Measurements from ENCODE around the gene HLA-DRB1.
A peak's percentile ranks its signal among the peaks of the same experiment; 100 is the strongest.

The HLA-DRB1 gene

DNA sequence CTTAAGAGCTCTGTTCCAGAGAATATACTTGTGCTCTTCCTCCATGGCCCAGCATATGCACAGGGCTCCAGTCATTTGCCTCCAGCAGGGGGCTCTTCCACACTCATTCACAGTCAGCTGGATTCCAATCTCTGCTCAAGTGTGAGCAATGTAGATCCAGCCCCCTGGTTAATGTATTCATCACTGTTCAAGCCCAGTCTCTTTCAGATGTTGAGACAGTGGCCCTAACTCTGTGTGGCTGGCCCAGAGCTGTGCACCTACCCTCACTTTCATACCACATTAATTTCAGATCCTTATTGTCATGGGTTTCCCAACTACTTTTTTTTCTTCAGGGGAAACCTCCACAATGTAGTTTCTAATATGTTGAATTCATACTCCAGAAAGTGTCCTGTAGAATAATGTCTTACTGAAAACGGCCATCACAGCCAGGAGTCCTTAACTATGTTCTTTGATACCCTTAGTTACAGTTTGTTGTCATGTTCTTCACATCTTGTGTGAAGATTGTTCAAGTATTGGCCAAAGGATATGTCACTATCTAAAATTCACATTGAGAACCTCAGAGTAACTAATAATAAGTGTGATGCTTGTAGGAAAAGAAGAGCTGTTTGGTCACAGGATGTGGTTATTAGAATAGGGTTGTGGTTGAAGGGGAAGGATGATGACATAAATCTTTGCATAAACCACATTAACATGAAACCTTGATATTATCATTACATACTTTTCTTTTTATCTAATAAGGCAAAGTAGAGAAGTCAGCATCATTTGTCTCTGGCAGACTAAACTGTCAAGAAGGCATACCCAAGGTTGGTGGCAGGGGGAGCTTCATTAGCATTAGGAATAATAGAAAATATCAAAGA, 33.1 kb upstream of the HLA-DRB1 start:
- Histone ChIP-seq H3K27me3 (ENCODE audit: insufficient read depth, low read length) (no peaks in the 10 kb centered on the region), H3K9me3 (ENCODE audit: insufficient read depth, low read depth, low read length) (no peaks in the 10 kb centered on the region), H3K4me1 (ENCODE audit: insufficient read depth, low read length) (no peaks in the 10 kb centered on the region), H3K4me3 (ENCODE audit: low read length) (no peak overlapping the region), H3K27ac (ENCODE audit: low read length) (no peak overlapping the region), H3K9ac (ENCODE audit: low read depth, low read length) (no peak overlapping the region), H3K36me3 (ENCODE audit: insufficient read depth, low read depth, low read length) (no peaks in the 10 kb centered on the region)

DNA sequence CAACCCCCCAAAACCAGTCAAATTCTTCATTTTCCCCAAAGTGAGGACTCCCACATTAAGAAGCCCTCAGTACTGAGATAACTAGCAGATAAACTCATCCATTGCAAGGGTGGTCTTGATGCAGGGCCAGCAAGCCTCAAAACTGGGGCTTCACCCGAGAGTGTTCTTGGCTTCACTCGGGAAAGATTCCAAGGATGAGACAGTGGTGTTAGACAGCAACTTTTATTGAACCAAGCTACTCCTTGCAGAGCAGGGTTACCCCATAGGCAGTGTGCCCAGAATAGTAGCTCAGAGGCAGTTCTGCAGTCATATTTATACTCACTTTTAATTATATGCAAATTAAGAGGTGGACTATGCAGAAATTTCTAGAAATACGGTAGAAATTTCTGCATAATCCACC, 31.7 kb upstream of the HLA-DRB1 start:
- Histone ChIP-seq H3K27me3 (ENCODE audit: insufficient read depth, low read length) (no peaks in the 10 kb centered on the region), H3K9ac (ENCODE audit: low read depth, low read length) (no peak overlapping the region), H3K36me3 (ENCODE audit: insufficient read depth, low read depth, low read length) (no peaks in the 10 kb centered on the region), H3K9me3 (ENCODE audit: insufficient read depth, low read depth, low read length) (no peaks in the 10 kb centered on the region), H3K27ac (ENCODE audit: low read length) (no peak overlapping the region), H3K4me3 (ENCODE audit: low read length) (no peak overlapping the region), H3K4me1 (ENCODE audit: insufficient read depth, low read length) (no peaks in the 10 kb centered on the region)

DNA sequence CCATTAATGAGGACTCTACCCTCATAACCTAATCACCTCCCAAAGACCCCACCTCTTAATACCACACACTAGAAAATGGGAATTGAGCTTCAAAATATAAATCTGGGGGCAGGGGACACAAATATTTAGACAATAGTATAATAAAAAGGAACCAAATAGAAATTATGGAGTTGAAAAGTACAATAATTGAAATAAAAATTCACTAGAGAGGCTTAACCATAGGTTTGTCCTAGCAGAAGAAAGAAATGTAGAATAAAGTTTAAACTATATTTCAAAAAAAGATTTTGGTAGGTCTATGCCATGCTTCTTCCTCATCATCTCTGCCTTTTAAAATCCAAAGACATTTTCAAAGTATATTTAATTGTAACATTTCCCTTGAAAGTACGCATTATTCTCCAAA, 28.1 kb upstream of the HLA-DRB1 start:
- Histone ChIP-seq H3K27ac (ENCODE audit: low read length) (no peak overlapping the region), H3K9me3 (ENCODE audit: insufficient read depth, low read depth, low read length) (no peaks in the 10 kb centered on the region), H3K9ac (ENCODE audit: low read depth, low read length) (no peak overlapping the region)

DNA sequence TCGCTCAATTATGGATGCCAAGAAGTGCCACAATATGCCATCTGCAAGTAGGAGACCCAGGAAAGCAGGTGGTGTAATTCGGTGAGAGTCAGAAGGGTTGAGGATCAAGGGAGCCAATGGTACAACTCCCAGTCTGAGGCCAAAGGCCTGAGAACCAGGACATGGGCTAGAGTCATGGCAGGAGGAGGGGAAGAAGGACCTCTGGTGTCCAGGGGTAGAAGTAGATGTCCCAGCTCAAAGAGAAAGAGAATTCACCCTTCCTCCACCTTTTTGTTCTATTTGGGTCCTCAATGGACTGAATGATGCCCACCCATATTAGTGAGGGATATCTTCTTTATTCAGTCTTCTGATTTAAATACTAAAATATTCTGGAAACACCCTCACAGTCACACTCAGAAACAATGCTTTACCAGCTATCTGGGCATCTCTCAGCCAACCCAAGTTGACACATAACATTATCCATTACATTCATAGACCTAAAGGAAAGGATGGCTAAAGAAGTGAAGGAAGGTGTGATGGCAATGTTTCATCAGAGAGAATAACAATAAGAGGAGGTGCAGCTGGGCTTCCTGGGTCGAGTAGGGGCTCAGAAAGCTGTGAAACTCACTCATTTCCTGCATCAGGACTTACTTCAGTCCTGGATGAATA, 26.4 kb upstream of the HLA-DRB1 start:
- H3K27me3 ChIP-seq (ENCODE audit: insufficient read depth, low read length), result no peaks in the 10 kb centered on the region
- H3K9ac ChIP-seq (ENCODE audit: low read depth, low read length), result no peak overlapping the region
- no peak overlapping the region for H3K27ac ChIP-seq (ENCODE audit: low read length)
- H3K9me3 ChIP-seq (ENCODE audit: insufficient read depth, low read depth, low read length), result no peaks in the 10 kb centered on the region
- H3K4me1 ChIP-seq (ENCODE audit: insufficient read depth, low read length), result no peaks in the 10 kb centered on the region
- no peaks in the 10 kb centered on the region for H3K36me3 ChIP-seq (ENCODE audit: insufficient read depth, low read depth, low read length)
- H3K4me3 ChIP-seq (ENCODE audit: low read length), result no peak overlapping the region

More for the DNA sequence above, 28.1 kb upstream of the HLA-DRB1 start:
- no peaks in the 10 kb centered on the region for H3K36me3 ChIP-seq (ENCODE audit: insufficient read depth, low read depth, low read length)
- H3K4me3 ChIP-seq (ENCODE audit: low read length), result no peak overlapping the region
- H3K27me3 ChIP-seq (ENCODE audit: insufficient read depth, low read length), result no peaks in the 10 kb centered on the region
- H3K4me1 ChIP-seq (ENCODE audit: insufficient read depth, low read length), result no peaks in the 10 kb centered on the region

DNA sequence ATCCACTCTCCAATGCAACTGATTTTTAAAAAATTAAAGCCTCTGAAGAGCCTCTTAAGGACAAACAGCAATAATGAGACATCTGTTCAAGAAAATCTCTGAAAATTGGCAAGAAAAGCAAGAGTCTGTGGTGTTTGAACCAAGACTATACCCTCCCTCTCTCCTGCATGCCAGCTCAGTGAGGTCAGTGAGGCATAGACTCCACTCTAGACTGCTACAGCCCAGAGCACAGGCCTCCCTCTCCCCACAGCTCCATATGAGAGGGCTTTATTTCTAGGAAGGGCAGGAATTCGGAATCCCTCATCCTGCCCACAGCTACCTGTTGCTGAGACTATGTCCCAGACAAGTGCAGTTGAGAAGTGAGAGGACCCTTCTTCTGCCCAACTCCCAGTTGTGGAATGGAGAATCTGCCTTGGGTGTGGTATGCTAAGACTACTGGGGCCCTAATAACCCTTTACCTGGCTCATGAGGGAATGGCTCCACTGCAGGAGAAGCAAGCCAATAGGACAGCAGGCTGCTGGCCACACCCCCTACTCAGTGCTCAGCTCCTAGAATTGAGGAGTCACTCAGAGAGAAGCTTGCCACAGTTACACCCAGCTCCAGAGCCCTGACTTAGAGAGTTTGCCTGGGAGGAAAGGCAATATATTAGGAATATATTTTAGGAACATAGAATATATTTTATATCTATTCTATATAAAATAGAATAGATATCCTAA, 24.9 kb upstream of the HLA-DRB1 start:
- Histone ChIP-seq H3K4me3 (ENCODE audit: low read length) (no peak overlapping the region), H3K9ac (ENCODE audit: low read depth, low read length) (no peak overlapping the region), H3K9me3 (ENCODE audit: insufficient read depth, low read depth, low read length) (no peaks in the 10 kb centered on the region), H3K36me3 (ENCODE audit: insufficient read depth, low read depth, low read length) (no peaks in the 10 kb centered on the region), H3K27ac (ENCODE audit: low read length) (no peak overlapping the region), H3K4me1 (ENCODE audit: insufficient read depth, low read length) (no peaks in the 10 kb centered on the region; the same call in 1 of the 2 replicates), H3K27me3 (ENCODE audit: insufficient read depth, low read length) (no peaks in the 10 kb centered on the region)

DNA sequence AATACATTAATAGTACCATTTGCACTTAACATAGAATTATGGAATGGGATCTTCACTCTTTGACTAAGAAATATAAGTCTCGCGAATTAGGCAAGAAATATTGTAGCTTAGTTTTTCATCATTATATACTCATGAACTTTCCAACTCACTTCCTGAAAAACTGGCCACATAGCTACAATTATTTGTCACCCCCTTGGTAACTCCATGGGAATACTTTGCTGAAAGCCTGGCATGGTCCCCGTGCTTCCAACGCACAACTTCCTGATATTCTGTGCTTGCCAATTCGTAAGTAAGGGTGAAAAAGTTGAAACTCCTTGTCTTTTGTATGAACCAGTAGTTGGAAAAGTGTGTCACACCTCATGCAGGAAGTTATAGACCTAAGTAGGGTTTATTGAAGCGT, 23.8 kb upstream of the HLA-DRB1 start:
- no peaks in the 10 kb centered on the region for H3K27me3 ChIP-seq (ENCODE audit: insufficient read depth, low read length)
- H3K9me3 ChIP-seq (ENCODE audit: insufficient read depth, low read depth, low read length), result no peaks in the 10 kb centered on the region
- no peaks in the 10 kb centered on the region; the same call in 1 of the 2 replicates for H3K4me1 ChIP-seq (ENCODE audit: insufficient read depth, low read length)
- H3K4me3 ChIP-seq (ENCODE audit: low read length), result no peak overlapping the region
- no peak overlapping the region for H3K27ac ChIP-seq (ENCODE audit: low read length)
- H3K9ac ChIP-seq (ENCODE audit: low read depth, low read length), result no peak overlapping the region
- no peaks in the 10 kb centered on the region for H3K36me3 ChIP-seq (ENCODE audit: insufficient read depth, low read depth, low read length)

DNA sequence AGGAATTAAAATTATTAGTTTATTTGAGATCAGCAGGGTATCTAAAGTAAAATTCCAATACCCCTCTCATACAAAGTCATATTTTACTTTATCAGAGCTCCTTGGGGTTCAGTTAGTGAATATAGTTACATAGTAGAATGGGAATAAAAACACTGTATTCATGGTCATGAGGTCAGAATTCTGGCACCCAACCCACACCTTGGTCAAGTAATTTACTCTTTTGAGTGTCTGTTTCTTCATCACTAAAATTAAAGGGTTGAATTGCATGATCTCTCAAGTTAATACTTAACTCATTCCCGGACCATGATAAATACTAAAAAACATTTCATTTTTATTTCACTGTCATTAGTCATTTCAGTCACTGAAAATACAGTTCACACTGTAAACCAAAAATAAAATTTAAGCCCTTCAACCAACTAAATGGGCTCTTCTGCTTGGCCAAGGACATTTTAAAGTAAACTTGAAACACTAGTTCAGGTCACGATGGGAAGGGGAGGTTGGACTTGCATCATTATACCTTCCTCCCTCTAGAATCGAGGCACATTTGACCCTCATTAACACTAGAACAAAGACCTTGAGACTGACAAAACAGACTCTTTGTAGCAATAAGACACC, 21.1 kb upstream of the HLA-DRB1 start:
- no peak overlapping the region for H3K27ac ChIP-seq (ENCODE audit: low read length)
- H3K36me3 ChIP-seq (ENCODE audit: insufficient read depth, low read depth, low read length), result no peaks in the 10 kb centered on the region
- H3K9ac ChIP-seq (ENCODE audit: low read depth, low read length), result no peak overlapping the region
- H3K4me1 ChIP-seq (ENCODE audit: insufficient read depth, low read length), result no peaks in the 10 kb centered on the region; the same call in 1 of the 2 replicates
- H3K9me3 ChIP-seq (ENCODE audit: insufficient read depth, low read depth, low read length), result no peaks in the 10 kb centered on the region
- H3K27me3 ChIP-seq (ENCODE audit: insufficient read depth, low read length), result no peaks in the 10 kb centered on the region
- H3K4me3 ChIP-seq (ENCODE audit: low read length), result no peak overlapping the region

DNA sequence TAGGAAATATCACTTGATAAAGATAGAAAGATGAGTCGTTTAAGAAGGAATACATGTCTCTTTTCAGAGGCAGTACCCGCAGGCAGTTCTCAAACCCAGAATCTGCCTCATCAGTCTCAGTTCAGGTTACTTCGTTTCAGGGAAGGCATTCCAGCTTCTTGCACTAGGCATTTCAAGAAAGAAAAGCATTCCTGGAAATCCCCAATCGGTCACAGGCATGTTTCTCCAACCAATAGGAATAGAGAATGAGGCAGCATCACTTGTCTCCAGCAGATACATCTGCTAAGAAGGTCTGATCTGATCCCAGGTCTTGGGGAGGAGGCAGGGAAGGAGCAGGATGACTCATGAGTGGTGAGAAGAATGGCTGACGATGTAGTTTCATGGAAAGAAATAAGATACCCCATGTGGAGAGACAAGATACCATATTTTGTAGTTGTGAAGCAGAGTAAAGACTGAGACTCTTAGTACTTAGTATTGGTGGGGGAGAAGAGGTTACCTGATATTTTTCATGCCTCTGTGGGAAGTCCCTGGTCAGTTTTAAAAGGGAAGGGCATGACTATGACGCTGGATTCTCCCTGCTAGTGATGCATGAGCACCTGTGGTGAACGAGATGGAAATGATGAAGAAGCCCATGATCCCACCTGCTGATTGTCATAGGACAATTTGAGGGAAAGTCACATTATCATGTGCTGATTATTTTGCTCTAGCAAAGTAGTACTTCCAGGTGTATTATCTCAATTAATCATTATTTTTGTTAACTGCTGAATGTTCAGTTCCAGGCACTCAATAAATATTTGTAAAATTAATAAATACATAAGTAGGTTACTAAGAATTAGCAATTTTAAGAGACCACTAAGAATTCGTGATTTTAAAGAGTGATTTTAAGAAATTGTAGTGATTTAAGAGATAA, 20.3 kb upstream of the HLA-DRB1 start:
- H3K9ac ChIP-seq (ENCODE audit: low read depth, low read length), result peak overlapping the region; percentile 58; the same call in 1 of the 2 replicates
- H3K27me3 ChIP-seq (ENCODE audit: insufficient read depth, low read length), result no peaks in the 10 kb centered on the region
- peak overlapping the region; percentile 70 for H3K4me3 ChIP-seq (ENCODE audit: low read length)
- H3K36me3 ChIP-seq (ENCODE audit: insufficient read depth, low read depth, low read length), result no peaks in the 10 kb centered on the region
- no peak overlapping the region for H3K27ac ChIP-seq (ENCODE audit: low read length)
- no peaks in the 10 kb centered on the region for H3K9me3 ChIP-seq (ENCODE audit: insufficient read depth, low read depth, low read length)
- no peaks in the 10 kb centered on the region; the same call in 1 of the 2 replicates for H3K4me1 ChIP-seq (ENCODE audit: insufficient read depth, low read length)

DNA sequence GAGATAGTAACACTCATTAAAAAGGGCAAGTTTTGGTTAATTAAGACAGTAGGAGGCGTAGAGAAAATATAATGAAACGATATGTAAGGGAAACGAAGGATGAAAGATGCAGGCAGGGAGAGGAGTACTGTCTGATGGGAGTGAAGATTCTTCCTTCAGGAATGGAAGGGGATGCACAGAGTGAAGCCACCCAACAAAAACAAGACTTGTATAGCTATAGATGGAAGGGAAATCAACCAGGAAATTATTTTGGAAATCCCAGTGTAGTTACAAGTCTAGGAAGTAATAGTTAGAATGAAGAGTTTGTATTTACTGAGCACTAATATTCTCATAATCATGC, 19.7 kb upstream of the HLA-DRB1 start:
- no peaks in the 10 kb centered on the region for H3K27me3 ChIP-seq (ENCODE audit: insufficient read depth, low read length)
- no peaks in the 10 kb centered on the region; the same call in 1 of the 2 replicates for H3K4me1 ChIP-seq (ENCODE audit: insufficient read depth, low read length)
- peak overlapping the region; percentile 45; the same call in 1 of the 2 replicates for H3K9ac ChIP-seq (ENCODE audit: low read depth, low read length)
- no peak overlapping the region for H3K27ac ChIP-seq (ENCODE audit: low read length)
- no peaks in the 10 kb centered on the region for H3K36me3 ChIP-seq (ENCODE audit: insufficient read depth, low read depth, low read length)
- H3K9me3 ChIP-seq (ENCODE audit: insufficient read depth, low read depth, low read length), result no peaks in the 10 kb centered on the region
- no peak overlapping the region for H3K4me3 ChIP-seq (ENCODE audit: low read length)

DNA sequence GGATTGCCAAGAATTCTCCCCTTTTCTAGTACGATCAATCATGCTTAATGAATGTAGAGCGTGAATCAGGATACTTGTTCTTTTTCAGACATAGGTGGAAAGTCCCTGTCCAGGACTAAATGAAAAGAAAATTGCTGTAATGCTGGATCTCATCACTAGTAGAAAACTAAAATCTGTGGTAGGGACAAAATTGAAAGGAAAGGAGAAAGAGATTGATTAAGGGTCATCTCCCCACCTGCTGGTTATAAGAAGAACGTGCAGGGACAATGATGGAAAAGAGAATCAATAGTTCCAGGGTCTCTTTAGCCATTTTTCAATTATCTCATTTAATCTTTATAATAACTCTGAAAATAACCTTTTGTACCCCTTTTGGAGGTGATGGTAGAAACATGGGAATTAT, 18.7 kb upstream of the HLA-DRB1 start:
- Histone ChIP-seq H3K4me3 (ENCODE audit: low read length) (no peak overlapping the region), H3K27ac (ENCODE audit: low read length) (no peak overlapping the region), H3K9ac (ENCODE audit: low read depth, low read length) (no peak overlapping the region)

DNA sequence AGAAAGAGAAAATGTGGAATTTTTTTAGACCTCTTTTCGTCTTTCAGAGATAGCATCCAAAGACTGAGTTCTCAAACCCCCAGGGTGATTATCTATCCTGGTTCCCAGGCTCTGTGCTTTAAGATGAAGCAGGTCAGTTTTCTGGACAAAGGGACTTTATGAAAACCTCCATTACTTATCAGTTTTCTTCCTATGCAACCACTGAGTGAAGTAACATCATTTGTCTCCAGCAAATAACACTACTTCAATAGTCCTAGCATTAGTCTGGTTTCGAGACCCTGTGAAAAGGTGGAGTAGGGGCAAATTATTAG, 18.3 kb upstream of the HLA-DRB1 start:
- Histone ChIP-seq H3K9me3 (ENCODE audit: insufficient read depth, low read depth, low read length) (no peaks in the 10 kb centered on the region), H3K4me1 (ENCODE audit: insufficient read depth, low read length) (no peaks in the 10 kb centered on the region; the same call in 1 of the 2 replicates), H3K4me3 (ENCODE audit: low read length) (no peak overlapping the region), H3K36me3 (ENCODE audit: insufficient read depth, low read depth, low read length) (no peaks in the 10 kb centered on the region), H3K27me3 (ENCODE audit: insufficient read depth, low read length) (no peaks in the 10 kb centered on the region), H3K9ac (ENCODE audit: low read depth, low read length) (no peak overlapping the region), H3K27ac (ENCODE audit: low read length) (no peak overlapping the region)

More for the DNA sequence above, 18.7 kb upstream of the HLA-DRB1 start:
- H3K4me1 ChIP-seq (ENCODE audit: insufficient read depth, low read length), result no peaks in the 10 kb centered on the region; the same call in 1 of the 2 replicates
- H3K36me3 ChIP-seq (ENCODE audit: insufficient read depth, low read depth, low read length), result no peaks in the 10 kb centered on the region
- H3K9me3 ChIP-seq (ENCODE audit: insufficient read depth, low read depth, low read length), result no peaks in the 10 kb centered on the region
- no peaks in the 10 kb centered on the region for H3K27me3 ChIP-seq (ENCODE audit: insufficient read depth, low read length)

Measured in iPS-20b (cell line).